Measurements from ENCODE around the gene ADORA2A. TPM values are rescaled to one million over a fixed set of nuclear protein-coding genes. Genes with fewer than 3 reads are reported as not detected.

The ADORA2A gene
- total and polyA plus RNA-seq, 5 donors, result 3.7 to 6.6 (median 5.2) TPM

DNA sequence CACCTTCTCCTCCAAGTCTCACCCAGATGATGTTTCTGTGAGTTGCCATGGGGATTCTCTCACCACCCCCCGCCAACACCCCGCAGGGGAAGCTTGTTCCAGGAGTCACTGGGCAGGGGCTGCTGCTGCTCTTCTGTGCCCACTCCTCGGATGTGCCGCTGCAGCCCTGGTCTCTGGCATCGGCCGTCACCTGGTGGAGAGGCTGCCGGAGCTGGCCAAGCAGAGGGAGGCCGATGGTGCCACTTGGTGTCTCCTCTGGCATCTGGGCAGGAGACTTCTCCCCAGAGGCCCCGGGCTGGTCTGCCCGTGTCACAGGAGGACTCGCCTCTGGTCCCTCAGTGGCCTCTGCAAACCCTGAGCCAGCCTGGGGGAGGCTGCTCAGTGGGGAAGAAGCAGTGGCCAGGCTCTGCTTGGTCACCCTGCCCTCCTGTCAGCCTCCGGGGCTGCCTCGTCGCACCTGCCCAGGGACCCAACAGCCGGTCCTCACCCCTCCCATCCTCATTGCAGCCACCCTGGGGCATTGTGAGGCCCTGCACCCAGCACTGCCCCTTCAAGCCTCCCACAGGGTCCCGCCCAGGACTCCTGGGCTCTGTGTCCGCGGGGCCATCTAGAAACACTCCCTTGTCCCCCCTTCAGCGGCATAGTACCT is 424 bp upstream of the ADORA2A start:
- H3K27ac ChIP-seq (ENCODE audit: low read length), result no peak overlapping the region
- H3K27me3 ChIP-seq (ENCODE audit: control insufficient read depth, insufficient read depth), result no peaks in the 10 kb centered on the region
- intact Hi-C loops (cut with DNase I), result loop anchor here in 3 of 4 donors (5.0 to 10.0 kb wide), 4 partner anchors 48 to 90 kb away; no protein-coding TSS in a partner anchor
- peaks cover 4% of the 10 kb centered on the region for H3K4me1 ChIP-seq (ENCODE audit: control insufficient read depth, insufficient read depth, low read length)
- DNase-seq (peak in 2 of 3 donors; percentile 38 to 55), ATAC-seq (no peak)
- H3K4me3 ChIP-seq (ENCODE audit: low read length), result no peak overlapping the region
- H3K9me3 ChIP-seq (ENCODE audit: control insufficient read depth, low read length), result no peaks in the 10 kb centered on the region
- 90% methylated on average over 19 of the region's 19 CpGs for WGBS

DNA sequence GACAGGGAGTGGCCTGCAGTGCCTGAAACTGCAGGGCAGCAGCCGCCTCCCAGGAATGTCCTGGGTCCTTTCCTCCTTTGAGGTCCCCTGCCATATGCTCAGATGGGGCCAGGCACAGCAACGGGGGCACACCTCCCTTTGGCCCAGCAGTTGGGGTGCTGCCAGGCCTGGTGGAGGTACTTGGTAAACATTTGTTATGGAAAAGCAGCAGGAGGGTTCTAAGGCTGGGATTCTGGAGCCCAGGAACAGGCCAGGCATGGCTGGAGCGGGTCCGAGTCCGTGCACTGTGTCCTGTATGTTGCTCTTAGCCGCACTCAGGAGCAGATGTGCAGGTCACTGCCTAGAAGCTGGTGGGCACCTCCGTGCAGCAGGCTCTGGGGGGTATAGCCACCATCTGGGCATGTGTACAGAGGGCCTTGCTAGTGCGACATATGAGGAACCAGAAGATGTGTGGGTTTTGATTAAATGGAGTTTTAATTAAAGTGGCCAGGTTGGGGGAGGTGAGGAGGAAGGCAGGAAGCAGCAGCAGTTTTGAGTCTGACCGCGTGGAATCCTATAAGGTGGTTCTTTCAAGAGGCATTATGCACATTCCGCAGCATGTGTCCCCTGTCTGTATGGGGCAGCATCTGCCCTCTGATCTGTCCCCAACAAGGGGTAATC is 1.5 kb downstream of the ADORA2A start:
- ATAC-seq, result no peak
- Histone ChIP-seq H3K27ac (ENCODE audit: low read length) (no peak overlapping the region), H3K9me3 (ENCODE audit: control insufficient read depth, low read length) (no peaks in the 10 kb centered on the region), H3K27me3 (ENCODE audit: control insufficient read depth, insufficient read depth) (no peaks in the 10 kb centered on the region), H3K4me3 (ENCODE audit: low read length) (no peak overlapping the region), H3K4me1 (ENCODE audit: control insufficient read depth, insufficient read depth, low read length) (peaks cover 21% of the 10 kb centered on the region)
- WGBS, result 67% methylated on average over 11 of the region's 11 CpGs
- intact Hi-C loops (cut with DNase I), result loop anchor here in 3 of 4 donors (5.0 to 10.0 kb wide), 4 partner anchors 46 to 88 kb away; no protein-coding TSS in a partner anchor
- DNase-seq, result no peak

DNA sequence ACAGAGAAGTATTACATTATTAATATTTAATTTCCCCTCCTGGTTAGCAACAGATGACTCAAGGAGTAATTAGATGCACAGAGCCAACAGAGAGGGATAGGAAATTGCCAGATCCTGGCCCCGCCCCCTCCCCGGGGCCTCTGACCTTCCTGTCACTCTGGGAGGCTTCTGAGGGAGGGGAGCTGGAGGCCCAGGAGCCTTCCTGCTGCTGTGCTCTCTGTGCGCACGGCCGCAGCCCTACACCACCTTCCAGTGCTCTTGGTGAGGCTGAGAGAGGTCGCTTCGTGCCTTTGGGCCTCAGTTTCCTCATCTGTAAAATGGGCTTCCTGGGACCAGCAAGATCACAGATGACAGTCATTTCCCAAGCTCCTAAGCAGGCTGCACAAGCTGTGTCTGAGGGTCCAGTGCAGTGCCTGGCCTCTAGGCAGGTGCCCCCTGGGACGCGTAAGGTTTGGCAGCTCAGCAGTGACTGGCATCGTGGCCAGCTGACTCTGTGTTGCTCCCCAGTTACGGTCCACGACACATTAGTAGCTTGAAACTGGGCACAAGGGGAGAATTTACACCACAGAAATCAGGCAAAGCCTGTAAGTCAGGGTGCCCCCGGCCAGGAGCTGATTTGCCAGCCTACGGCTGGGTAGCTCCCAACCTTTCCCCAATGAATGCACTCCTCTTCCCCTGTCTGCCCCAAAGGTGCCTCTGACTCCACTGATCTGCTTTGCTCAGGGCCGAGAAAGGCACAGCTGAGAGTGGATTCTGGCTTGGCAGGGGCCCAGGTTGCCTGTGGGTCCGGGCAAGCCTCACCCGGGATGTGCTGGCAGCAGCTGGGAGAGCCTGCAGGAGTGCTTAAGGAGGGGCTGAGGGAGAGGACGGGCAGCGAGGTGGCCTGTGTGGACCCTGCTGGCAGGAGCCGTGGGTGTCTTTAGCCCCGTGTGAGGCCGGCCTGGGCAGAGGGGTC is 2.3 kb downstream of the ADORA2A start:
- 76% methylated on average over 22 of the region's 22 CpGs for WGBS
- no peak overlapping the region for H3K4me3 ChIP-seq (ENCODE audit: low read length)
- ATAC-seq (peak in 1 of 2 donors; percentile 15), DNase-seq (peak in 2 of 3 donors; percentile 77 to 85)
- no peaks in the 10 kb centered on the region for H3K9me3 ChIP-seq (ENCODE audit: control insufficient read depth, low read length)
- no peak overlapping the region for H3K27ac ChIP-seq (ENCODE audit: low read length)
- H3K4me1 ChIP-seq (ENCODE audit: control insufficient read depth, insufficient read depth, low read length), result peaks cover 27% of the 10 kb centered on the region
- H3K27me3 ChIP-seq (ENCODE audit: control insufficient read depth, insufficient read depth), result no peaks in the 10 kb centered on the region
- intact Hi-C loops (cut with DNase I), result loop anchor here in 3 of 4 donors (5.0 to 10.0 kb wide), 4 partner anchors 45 to 88 kb away; no protein-coding TSS in a partner anchor

DNA sequence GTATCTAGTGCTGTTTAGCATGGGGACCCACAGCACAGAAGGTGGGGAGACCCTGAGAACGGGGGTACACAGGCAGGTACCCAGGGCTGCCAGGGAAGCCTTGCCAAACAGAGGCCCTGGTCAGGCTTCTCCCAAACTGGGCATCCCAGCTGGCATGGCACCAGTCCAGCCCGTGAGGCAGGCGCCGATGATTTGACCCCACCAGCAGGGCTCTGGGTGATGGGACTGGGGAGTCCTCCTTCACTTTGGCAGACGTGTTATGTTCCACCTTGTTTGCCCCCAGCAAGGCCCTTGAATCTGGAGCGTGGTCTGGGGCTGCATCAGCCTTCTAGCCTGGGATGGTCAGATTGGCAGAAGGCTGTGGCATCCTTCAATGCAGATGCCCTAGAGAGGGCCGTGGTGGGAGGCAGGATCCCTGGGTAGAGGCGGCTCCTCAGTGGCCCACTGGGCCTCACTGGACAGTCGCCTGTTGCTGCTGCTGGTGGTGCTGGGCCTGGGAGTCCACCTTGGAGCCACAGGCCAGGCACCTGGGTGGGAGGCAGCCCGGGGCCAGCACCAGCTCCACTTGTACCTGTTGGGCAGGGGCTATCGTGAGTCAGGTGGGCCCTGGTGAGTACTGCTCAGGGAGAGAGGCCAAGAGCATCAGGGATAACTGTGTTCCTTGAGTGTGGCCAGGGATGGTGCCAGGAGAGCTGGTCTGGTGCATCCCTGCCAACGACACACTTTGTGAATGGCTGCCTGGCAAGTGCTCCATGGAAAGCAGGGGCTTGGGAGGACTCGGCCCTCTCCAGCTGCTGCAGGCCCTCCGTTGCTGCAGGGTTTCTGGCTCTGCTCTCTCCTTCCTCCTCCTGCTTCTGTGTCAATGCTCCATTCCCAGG is 3.3 kb downstream of the ADORA2A start:
- DNase-seq (peak in 2 of 3 donors; percentile 55 to 70), ATAC-seq (no peak)
- intact Hi-C loops (cut with DNase I), result no loop called here
- no peak overlapping the region for H3K4me3 ChIP-seq (ENCODE audit: low read length)
- no peak overlapping the region for H3K27ac ChIP-seq (ENCODE audit: low read length)
- no peaks in the 10 kb centered on the region for H3K9me3 ChIP-seq (ENCODE audit: control insufficient read depth, low read length)
- H3K4me1 ChIP-seq (ENCODE audit: control insufficient read depth, insufficient read depth, low read length), result peaks cover 28% of the 10 kb centered on the region
- 71% methylated on average over 14 of the region's 14 CpGs for WGBS
- H3K27me3 ChIP-seq (ENCODE audit: control insufficient read depth, insufficient read depth), result no peaks in the 10 kb centered on the region

DNA sequence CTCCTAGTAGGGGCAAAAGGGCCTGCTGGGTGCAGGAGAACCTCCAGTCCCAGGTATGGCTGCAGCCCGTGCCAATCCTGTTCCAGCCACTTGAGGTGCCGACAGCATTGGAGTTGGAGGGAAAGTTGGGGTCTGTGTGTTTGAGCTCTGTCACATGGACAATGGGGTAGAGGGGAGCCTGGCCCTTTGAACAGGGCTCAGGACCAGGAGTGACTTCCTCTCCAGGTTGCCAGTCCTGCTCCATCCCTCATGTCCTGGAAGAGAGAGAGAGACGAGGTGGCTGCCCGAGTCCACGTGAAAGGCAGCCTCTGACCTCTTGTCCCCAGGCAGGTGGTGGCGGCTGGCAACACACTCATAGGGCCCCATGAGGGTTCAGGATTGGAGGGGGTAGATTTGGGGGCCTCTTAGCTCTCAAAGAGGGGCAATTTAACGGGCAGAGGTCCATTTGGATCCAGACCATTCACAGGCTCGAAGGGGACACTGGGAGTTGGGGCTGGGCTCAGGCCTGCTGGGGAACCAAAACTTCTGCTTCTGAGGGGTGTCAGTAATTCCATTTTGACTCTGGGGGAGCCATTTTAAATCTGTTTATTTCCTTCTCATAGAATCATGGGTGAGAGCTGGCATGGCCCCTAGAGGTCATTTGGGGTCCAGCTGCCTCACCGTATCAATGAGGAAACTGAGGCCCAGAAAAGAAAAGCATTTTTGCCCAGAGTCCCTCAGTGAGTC is 4.1 kb downstream of the ADORA2A start:
- Histone ChIP-seq H3K9me3 (ENCODE audit: control insufficient read depth, low read length) (no peaks in the 10 kb centered on the region), H3K4me3 (ENCODE audit: low read length) (no peak overlapping the region), H3K27me3 (ENCODE audit: control insufficient read depth, insufficient read depth) (no peaks in the 10 kb centered on the region), H3K27ac (ENCODE audit: low read length) (peak overlapping the region; percentile 22), H3K4me1 (ENCODE audit: control insufficient read depth, insufficient read depth, low read length) (peaks cover 31% of the 10 kb centered on the region)
- WGBS, result 65% methylated on average over 9 of the region's 9 CpGs
- ATAC-seq (no peak), DNase-seq (peak in 1 of 3 donors; percentile 48)
- intact Hi-C loops (cut with DNase I), result no loop called here

DNA sequence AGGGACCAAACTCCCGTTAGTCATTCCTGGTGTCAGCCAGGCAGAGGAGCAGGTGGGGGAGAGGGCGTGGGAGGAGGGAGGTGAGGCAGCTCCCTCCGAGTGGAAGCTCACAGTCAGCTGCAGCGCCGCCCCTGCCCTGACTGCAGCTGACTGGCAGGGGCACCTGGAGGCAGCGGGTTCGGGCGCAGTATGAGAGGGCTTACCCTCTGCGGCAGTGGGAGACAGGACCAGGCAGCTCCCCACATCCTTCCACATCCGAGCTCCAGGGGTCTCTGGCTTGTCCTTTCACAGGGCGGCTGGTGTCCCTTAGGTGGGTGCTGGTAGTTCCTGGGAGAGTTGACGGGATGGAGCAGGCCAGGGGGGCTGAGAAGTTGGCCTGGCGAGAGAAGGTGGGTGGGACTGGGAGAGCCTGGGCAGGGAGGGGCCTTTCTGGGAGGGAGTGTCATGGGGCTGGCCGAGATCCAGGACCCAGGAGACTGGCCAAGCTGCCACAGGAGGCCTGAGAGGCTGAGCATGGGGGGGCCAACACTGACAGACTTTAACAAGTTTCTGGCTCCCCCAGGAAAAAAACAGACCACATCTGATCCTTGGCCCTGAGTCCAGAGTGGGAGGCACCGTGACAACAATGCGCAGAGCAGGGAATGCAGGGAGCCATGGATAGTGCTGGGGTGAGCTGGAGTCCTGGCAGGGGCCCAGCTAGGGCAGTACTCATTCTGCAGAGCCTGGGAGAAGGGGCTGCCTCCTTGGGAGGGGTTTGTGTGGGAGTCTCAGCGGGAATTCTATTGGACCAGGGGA is 4.9 kb downstream of the ADORA2A start:
- H3K9me3 ChIP-seq (ENCODE audit: control insufficient read depth, low read length), result no peaks in the 10 kb centered on the region
- no peaks in the 10 kb centered on the region for H3K27me3 ChIP-seq (ENCODE audit: control insufficient read depth, insufficient read depth)
- peak; percentile 60 to 66 for ATAC-seq
- DNase-seq, result peak; percentile 82 to 94 (median 93)
- peak overlapping the region; percentile 22 for H3K27ac ChIP-seq (ENCODE audit: low read length)
- H3K4me3 ChIP-seq (ENCODE audit: low read length), result no peak overlapping the region
- intact Hi-C loops (cut with DNase I), result no loop called here
- 41% methylated on average over 17 of the region's 17 CpGs for whole genome bisulfite sequencing
- H3K4me1 ChIP-seq (ENCODE audit: control insufficient read depth, insufficient read depth, low read length), result peaks cover 31% of the 10 kb centered on the region

DNA sequence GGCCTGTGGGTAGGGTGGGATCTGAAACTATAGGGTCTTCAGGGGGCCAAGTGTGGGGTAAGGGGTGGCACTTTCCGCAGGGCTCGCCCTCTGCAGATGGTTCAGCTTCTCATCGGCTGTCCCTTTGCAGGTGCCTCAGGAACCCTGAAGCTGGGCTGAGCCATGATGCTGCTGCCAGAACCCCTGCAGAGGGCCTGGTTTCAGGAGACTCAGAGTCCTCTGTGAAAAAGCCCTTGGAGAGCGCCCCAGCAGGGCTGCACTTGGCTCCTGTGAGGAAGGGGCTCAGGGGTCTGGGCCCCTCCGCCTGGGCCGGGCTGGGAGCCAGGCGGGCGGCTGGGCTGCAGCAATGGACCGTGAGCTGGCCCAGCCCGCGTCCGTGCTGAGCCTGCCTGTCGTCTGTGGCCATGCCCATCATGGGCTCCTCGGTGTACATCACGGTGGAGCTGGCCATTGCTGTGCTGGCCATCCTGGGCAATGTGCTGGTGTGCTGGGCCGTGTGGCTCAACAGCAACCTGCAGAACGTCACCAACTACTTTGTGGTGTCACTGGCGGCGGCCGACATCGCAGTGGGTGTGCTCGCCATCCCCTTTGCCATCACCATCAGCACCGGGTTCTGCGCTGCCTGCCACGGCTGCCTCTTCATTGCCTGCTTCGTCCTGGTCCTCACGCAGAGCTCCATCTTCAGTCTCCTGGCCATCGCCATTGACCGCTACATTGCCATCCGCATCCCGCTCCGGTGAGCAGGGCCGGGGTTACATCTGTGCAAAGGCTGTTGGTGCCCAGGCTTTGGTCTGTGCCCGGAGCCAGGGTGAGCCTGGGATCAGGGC is 5.8 kb downstream of the ADORA2A start:
- Histone ChIP-seq H3K4me3 (ENCODE audit: low read length) (no peak overlapping the region), H3K9me3 (ENCODE audit: control insufficient read depth, low read length) (no peaks in the 10 kb centered on the region), H3K27me3 (ENCODE audit: control insufficient read depth, insufficient read depth) (no peaks in the 10 kb centered on the region), H3K27ac (ENCODE audit: low read length) (peak overlapping the region; percentile 9), H3K4me1 (ENCODE audit: control insufficient read depth, insufficient read depth, low read length) (peaks cover 31% of the 10 kb centered on the region)
- DNase-seq (peak in 1 of 3 donors; percentile 60), ATAC-seq (no peak)
- WGBS, result 87% methylated on average over 34 of the region's 34 CpGs
- intact Hi-C loops (cut with DNase I), result no loop called here

DNA sequence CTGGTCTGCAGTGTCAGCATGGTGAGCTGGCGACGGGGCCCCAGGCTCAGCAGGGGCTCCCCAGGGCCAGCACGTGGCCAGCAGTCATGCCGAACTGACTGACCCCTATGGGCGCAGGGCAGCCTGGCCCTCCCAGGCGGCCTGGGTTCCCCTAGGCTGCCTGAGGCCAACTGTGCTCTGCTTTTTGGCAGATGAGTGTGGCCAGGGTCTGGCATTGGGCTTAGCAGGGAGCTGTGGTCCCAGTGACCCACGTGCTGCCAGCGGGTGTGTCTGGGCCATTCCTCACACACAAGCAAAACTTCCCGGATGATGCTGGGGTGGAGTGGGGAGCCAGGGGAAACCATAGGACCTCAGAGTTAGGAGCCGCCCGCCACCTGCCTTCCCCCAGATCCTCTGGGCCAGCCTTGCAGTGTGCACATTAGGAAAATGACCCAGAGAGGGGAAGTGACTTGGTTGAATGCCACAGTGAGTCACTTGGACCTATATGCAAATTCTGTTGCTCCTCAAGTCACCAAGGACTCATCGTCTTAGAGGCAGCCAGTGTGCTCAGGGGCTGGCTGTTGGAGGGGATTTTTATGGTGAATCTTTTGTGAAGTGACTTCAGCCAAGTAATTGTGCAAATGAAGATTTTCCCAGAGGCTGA is 6.5 kb downstream of the ADORA2A start:
- no peaks in the 10 kb centered on the region for H3K27me3 ChIP-seq (ENCODE audit: control insufficient read depth, insufficient read depth)
- intact Hi-C loops (cut with DNase I), result no loop called here
- DNase-seq (peak in 1 of 3 donors; percentile 60), ATAC-seq (peak in 1 of 2 donors; percentile 45)
- no peaks in the 10 kb centered on the region for H3K9me3 ChIP-seq (ENCODE audit: control insufficient read depth, low read length)
- no peak overlapping the region for H3K27ac ChIP-seq (ENCODE audit: low read length)
- H3K4me3 ChIP-seq (ENCODE audit: low read length), result no peak overlapping the region
- H3K4me1 ChIP-seq (ENCODE audit: control insufficient read depth, insufficient read depth, low read length), result peaks cover 31% of the 10 kb centered on the region
- 66% methylated on average over 12 of the region's 12 CpGs for WGBS
